Measurements from ENCODE around the gene UBP1. TPM values are rescaled to one million over a fixed set of nuclear protein-coding genes. Genes with fewer than 3 reads are reported as not detected.
"Not testable (repeated sequence)": the region's sequence is repeated elsewhere in the genome, so short reads cannot be mapped to it uniquely, and the experiment has no call there.

The UBP1 gene
- total RNA-seq, 1 experiment from 2014 or later = 90.8 TPM

- Histone ChIP-seq H3K4me1 (no peaks in the 10 kb centered on the region), H3K4me3 (ENCODE audit: low read depth, low read length) (no peak overlapping the region), H3K9me3 (0 out of 2 replicates have a peak, but pooled peaks cover 2% of the 10 kb centered on the region), H3K36me3 (ENCODE audit: control insufficient read depth, insufficient read depth, low read length) (no peaks in the 10 kb centered on the region), H3K27me3 (replicated peaks; ENCODE audit: control insufficient read depth, insufficient read depth, low read length) (no peaks in the 10 kb centered on the region)
- Mint-ChIP-seq H3K27me3 (ENCODE audit: insufficient read depth, unreplicated experiment) (no peaks in the 10 kb centered on the region), H3K4me3 (ENCODE audit: unreplicated experiment) (no peak overlapping the region), H3K9me3 (ENCODE audit: unreplicated experiment) (no peaks in the 10 kb centered on the region), H3K4me1 (ENCODE audit: low read depth, unreplicated experiment) (no peaks in the 10 kb centered on the region), H3K36me3 (ENCODE audit: insufficient read depth, unreplicated experiment) (no peaks in the 10 kb centered on the region), H3K27ac (ENCODE audit: unreplicated experiment) (no peak overlapping the region)
- TF ChIP-seq, protein P1, sequence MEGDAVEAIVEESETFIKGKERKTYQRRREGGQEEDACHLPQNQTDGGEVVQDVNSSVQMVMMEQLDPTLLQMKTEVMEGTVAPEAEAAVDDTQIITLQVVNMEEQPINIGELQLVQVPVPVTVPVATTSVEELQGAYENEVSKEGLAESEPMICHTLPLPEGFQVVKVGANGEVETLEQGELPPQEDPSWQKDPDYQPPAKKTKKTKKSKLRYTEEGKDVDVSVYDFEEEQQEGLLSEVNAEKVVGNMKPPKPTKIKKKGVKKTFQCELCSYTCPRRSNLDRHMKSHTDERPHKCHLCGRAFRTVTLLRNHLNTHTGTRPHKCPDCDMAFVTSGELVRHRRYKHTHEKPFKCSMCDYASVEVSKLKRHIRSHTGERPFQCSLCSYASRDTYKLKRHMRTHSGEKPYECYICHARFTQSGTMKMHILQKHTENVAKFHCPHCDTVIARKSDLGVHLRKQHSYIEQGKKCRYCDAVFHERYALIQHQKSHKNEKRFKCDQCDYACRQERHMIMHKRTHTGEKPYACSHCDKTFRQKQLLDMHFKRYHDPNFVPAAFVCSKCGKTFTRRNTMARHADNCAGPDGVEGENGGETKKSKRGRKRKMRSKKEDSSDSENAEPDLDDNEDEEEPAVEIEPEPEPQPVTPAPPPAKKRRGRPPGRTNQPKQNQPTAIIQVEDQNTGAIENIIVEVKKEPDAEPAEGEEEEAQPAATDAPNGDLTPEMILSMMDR (IDR thresholded peaks at IDR 0.05; ENCODE audit: insufficient read depth in 1 of 2, low read depth in 1 of 2, low read length in 1 of 2, severe bottlenecking in 1 of 2, unreplicated experiment in 1 of 2) = no peak
- DNase-seq = no peak
- CTCF ChIA-PET = no interaction called here
- intact Hi-C loops (cut with micrococcal nuclease; ENCODE audit: unreplicated experiment) = no loop called here
- BruUV-seq (replicated peaks) = no TSS peak
- POLR2A ChIA-PET = no interaction called here
Measured at GRCh38 chr3:33473813-33474212, 33.6 kb upstream of the UBP1 start.

DNA sequence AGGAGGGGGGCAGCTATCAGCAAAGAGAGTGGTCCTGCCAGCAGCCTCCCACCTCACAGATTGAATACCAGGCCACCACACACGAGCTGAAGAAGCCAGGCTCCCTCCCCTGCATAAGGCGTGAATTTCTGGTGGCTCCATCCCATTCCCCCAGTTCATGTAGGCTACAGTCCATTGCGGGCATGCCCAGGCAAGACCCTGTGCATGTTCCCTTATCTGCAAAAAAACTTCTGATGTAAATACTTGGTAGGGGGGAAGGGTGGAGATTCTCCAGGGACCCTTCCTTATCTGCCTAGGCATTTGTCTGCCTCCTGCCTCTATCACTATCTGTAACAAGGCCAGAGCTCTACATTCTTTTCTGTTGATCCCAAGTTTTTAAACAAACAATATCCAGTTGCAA, 27.6 kb upstream of the UBP1 start:
- no peak for DNase-seq
- no peaks in the 10 kb centered on the region for H3K4me1 ChIP-seq
- H3K4me1 Mint-ChIP-seq (ENCODE audit: low read depth, unreplicated experiment) = no peaks in the 10 kb centered on the region
- CTCF ChIA-PET = no interaction called here
- H3K9me3 ChIP-seq = peaks cover 11% of the 10 kb centered on the region; the same call in 1 of the 2 replicates
- H3K4me3 Mint-ChIP-seq (ENCODE audit: unreplicated experiment) = no peak overlapping the region
- H3K36me3 ChIP-seq (ENCODE audit: control insufficient read depth, insufficient read depth, low read length) = no peaks in the 10 kb centered on the region
- POLR2A ChIA-PET = no interaction called here
- no peaks in the 10 kb centered on the region for H3K27me3 ChIP-seq (replicated peaks; ENCODE audit: control insufficient read depth, insufficient read depth, low read length)
- BruUV-seq (replicated peaks) = no TSS peak
- no peaks in the 10 kb centered on the region for H3K27me3 Mint-ChIP-seq (ENCODE audit: insufficient read depth, unreplicated experiment)
- peaks cover 19% of the 10 kb centered on the region for H3K9me3 Mint-ChIP-seq (ENCODE audit: unreplicated experiment)
- H3K27ac Mint-ChIP-seq (ENCODE audit: unreplicated experiment) = no peak overlapping the region
- intact Hi-C loops (cut with micrococcal nuclease; ENCODE audit: unreplicated experiment) = no loop called here
- peaks cover 8% of the 10 kb centered on the region for H3K36me3 Mint-ChIP-seq (ENCODE audit: insufficient read depth, unreplicated experiment)
- TF ChIP-seq, protein P1 (IDR thresholded peaks at IDR 0.05; ENCODE audit: insufficient read depth in 1 of 2, low read depth in 1 of 2, low read length in 1 of 2, severe bottlenecking in 1 of 2, unreplicated experiment in 1 of 2) = no peak
- no peak overlapping the region for H3K4me3 ChIP-seq (ENCODE audit: low read depth, low read length)

- no TSS peak for BruUV-seq (replicated peaks)
- Mint-ChIP-seq H3K9me3 (ENCODE audit: unreplicated experiment) (peaks cover 11% of the 10 kb centered on the region), H3K4me3 (ENCODE audit: unreplicated experiment) (no peak overlapping the region), H3K27me3 (ENCODE audit: insufficient read depth, unreplicated experiment) (no peaks in the 10 kb centered on the region), H3K36me3 (ENCODE audit: insufficient read depth, unreplicated experiment) (peaks cover 7% of the 10 kb centered on the region), H3K4me1 (ENCODE audit: low read depth, unreplicated experiment) (no peaks in the 10 kb centered on the region), H3K27ac (ENCODE audit: unreplicated experiment) (no peak overlapping the region)
- CTCF ChIA-PET = no interaction called here
- Histone ChIP-seq H3K36me3 (ENCODE audit: control insufficient read depth, insufficient read depth, low read length) (no peaks in the 10 kb centered on the region), H3K4me3 (ENCODE audit: low read depth, low read length) (no peak overlapping the region), H3K4me1 (no peaks in the 10 kb centered on the region), H3K9me3 (peaks cover 25% of the 10 kb centered on the region), H3K27me3 (replicated peaks; ENCODE audit: control insufficient read depth, insufficient read depth, low read length) (no peaks in the 10 kb centered on the region)
- POLR2A ChIA-PET = no interaction called here
- no peak for DNase-seq
- TF ChIP-seq, protein P1 (IDR thresholded peaks at IDR 0.05; ENCODE audit: insufficient read depth in 1 of 2, low read depth in 1 of 2, low read length in 1 of 2, severe bottlenecking in 1 of 2, unreplicated experiment in 1 of 2) = no peak
- intact Hi-C loops (cut with micrococcal nuclease; ENCODE audit: unreplicated experiment) = no loop called here
Measured at GRCh38 chr3:33461097-33461496, 20.9 kb upstream of the UBP1 start.

DNA sequence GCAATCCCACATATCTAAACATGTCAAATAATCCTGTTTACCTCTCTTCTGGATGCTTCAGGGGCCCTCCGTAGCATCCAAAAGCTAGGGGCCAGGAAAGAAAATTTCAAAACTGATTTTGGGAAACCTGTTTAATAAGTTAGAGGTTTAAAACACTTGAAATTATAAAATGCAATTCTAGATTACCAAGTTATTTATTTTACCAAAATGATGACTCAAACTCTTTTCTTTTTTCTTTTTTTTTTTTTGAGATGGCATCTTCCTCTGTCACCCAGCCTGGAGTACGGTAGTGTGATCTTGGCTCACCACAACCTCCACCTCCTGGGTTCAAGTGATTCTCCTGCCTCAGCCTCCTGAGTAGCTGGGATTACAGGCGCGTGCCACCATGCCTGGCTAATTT, 19.4 kb upstream of the UBP1 start:
- H3K4me1 ChIP-seq; H3K4me3 ChIP-seq (ENCODE audit: low read depth, low read length); DNase-seq; H3K27me3 Mint-ChIP-seq (ENCODE audit: insufficient read depth, unreplicated experiment); CTCF ChIA-PET; POLR2A ChIA-PET; H3K27ac Mint-ChIP-seq (ENCODE audit: unreplicated experiment); H3K4me1 Mint-ChIP-seq (ENCODE audit: low read depth, unreplicated experiment); H3K36me3 ChIP-seq (ENCODE audit: control insufficient read depth, insufficient read depth, low read length); intact Hi-C loops (cut with micrococcal nuclease; ENCODE audit: unreplicated experiment); H3K27me3 ChIP-seq (replicated peaks; ENCODE audit: control insufficient read depth, insufficient read depth, low read length); H3K4me3 Mint-ChIP-seq (ENCODE audit: unreplicated experiment); BruUV-seq (replicated peaks): not testable (repeated sequence)
- Mint-ChIP-seq H3K36me3 (ENCODE audit: insufficient read depth, unreplicated experiment) (peaks cover 13% of the 10 kb centered on the region), H3K9me3 (ENCODE audit: unreplicated experiment) (peaks cover 11% of the 10 kb centered on the region)
- peaks cover 25% of the 10 kb centered on the region for H3K9me3 ChIP-seq

Measured in Caco-2 (cell line).